ENCODE results near the gene TRIM65. TPM values are rescaled to one million over a fixed set of nuclear protein-coding genes. Genes with fewer than 3 reads are reported as not detected.

Gene TRIM65
- total and polyA plus RNA-seq, 2 of the 13 experiments (the other 11 are each of a cell fraction or from before 2014, with no cell fraction given): 10.3 to 22.4 TPM

- peak overlapping the region; percentile 84 for H3K9ac ChIP-seq (ENCODE audit: insufficient read depth, low read depth, low read length)
- BruUV-seq (replicated peaks): no TSS peak
- intact Hi-C loops (cut with micrococcal nuclease; ENCODE audit: unreplicated experiment) (loop anchor here (5.0 kb wide), 1 partner anchor 37 kb away; the partner anchor contains the start of gene WBP2), in situ Hi-C loops (cut with HindIII; ENCODE audit: extremely low pct_ligation_motif_present, low pct_unique_long_range_greater_than_20kb) (no loop called here)
- no peaks in the 10 kb centered on the region for H3K9me3 ChIP-seq (ENCODE audit: low read length)
- peak; percentile 21 for ATAC-seq
- H3K4me2 ChIP-seq (ENCODE audit: low read depth, low read length): peak overlapping the region; percentile 91
- peak overlapping the region; percentile 12 for H3K27ac ChIP-seq (ENCODE audit: extremely low read length, insufficient read depth, low read length)
- ChIA-PET CTCF (ENCODE audit: low intra/inter-chr PET ratio, low total read pairs) (interaction anchor here (1.8 kb wide), 1 partner anchor 17 kb away, joined by 5 read pairs; no protein-coding TSS in a partner anchor), POLR2A (interaction anchor here (0.6 to 12.9 kb wide), 13 partner anchors 10 to 364 kb away, joined by 3 to 423 read pairs (median 9); partner anchors contain the start of genes GALK1, MRPL38, TRIM47 and WBP2)
- peak; percentile 65 for DNase-seq (ENCODE audit: low spot score)
- peaks cover 10% of the 10 kb centered on the region for H3K79me2 ChIP-seq (ENCODE audit: insufficient read depth, low read length)
- FAIRE-seq: no peak
- H2AFZ ChIP-seq (ENCODE audit: low read length): no peak overlapping the region
- H4K20me1 ChIP-seq (ENCODE audit: insufficient read depth, low read length): no peaks in the 10 kb centered on the region
- peak overlapping the region; percentile 17 to 83 (median 75); a peak in 5 of 6 replicates for H3K4me3 ChIP-seq (replicated peaks in 1 of 3; ENCODE audit: insufficient read depth in 1 of 3, low read depth in 2 of 3, low read length in 3 of 3)
- H3K27me3 ChIP-seq (ENCODE audit: control insufficient read depth in 1 of 2, insufficient read depth in 2 of 2, low read length in 2 of 2): no peaks in the 10 kb centered on the region
- 23% methylated on average over 22 of the region's 22 CpGs for WGBS (ENCODE audit: low lambda C conversion rate)
- peaks cover 61% of the 10 kb centered on the region for H3K4me1 ChIP-seq (ENCODE audit: insufficient read depth, low read length)
- H3K36me3 ChIP-seq (replicated peaks in 1 of 2; ENCODE audit: control insufficient read depth in 1 of 2, insufficient read depth in 2 of 2, low read length in 2 of 2): peaks cover 5 to 15% of the 10 kb centered on the region in 2 experiments; a peak in 3 of 5 replicates
- TF ChIP-seq, protein P1, sequence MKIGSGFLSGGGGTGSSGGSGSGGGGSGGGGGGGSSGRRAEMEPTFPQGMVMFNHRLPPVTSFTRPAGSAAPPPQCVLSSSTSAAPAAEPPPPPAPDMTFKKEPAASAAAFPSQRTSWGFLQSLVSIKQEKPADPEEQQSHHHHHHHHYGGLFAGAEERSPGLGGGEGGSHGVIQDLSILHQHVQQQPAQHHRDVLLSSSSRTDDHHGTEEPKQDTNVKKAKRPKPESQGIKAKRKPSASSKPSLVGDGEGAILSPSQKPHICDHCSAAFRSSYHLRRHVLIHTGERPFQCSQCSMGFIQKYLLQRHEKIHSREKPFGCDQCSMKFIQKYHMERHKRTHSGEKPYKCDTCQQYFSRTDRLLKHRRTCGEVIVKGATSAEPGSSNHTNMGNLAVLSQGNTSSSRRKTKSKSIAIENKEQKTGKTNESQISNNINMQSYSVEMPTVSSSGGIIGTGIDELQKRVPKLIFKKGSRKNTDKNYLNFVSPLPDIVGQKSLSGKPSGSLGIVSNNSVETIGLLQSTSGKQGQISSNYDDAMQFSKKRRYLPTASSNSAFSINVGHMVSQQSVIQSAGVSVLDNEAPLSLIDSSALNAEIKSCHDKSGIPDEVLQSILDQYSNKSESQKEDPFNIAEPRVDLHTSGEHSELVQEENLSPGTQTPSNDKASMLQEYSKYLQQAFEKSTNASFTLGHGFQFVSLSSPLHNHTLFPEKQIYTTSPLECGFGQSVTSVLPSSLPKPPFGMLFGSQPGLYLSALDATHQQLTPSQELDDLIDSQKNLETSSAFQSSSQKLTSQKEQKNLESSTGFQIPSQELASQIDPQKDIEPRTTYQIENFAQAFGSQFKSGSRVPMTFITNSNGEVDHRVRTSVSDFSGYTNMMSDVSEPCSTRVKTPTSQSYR (CRISPR knock-in tag; IDR thresholded peaks at IDR 0.05; ENCODE audit: borderline replicate concordance): no peak
- TF ChIP-seq ZNF776 (CRISPR knock-in tag; IDR thresholded peaks at IDR 0.05) (peak; percentile 71; the same call in 1 of the 2 replicates), ZHX1 (CRISPR knock-in tag; IDR thresholded peaks at IDR 0.05; ENCODE audit: low read depth) (no peak), POGZ (CRISPR knock-in tag; IDR thresholded peaks at IDR 0.05) (0 out of 2 replicates have a peak, but pooled peaks have one; percentile 34), ZNF503 (CRISPR knock-in tag; IDR thresholded peaks at IDR 0.05) (no peak), PHF21A (CRISPR knock-in tag; IDR thresholded peaks at IDR 0.05) (peak; percentile 40; the same call in 1 of the 2 replicates), ZNF747 (CRISPR knock-in tag; IDR thresholded peaks at IDR 0.05; ENCODE audit: borderline replicate concordance) (0 out of 2 replicates have a peak, but pooled peaks have one; percentile 16), CTCF (CRISPR knock-in tag; IDR thresholded peaks at IDR 0.05) (0 out of 2 replicates have a peak, but pooled peaks have one; percentile 3)
- TF ChIP-seq, protein P2, sequence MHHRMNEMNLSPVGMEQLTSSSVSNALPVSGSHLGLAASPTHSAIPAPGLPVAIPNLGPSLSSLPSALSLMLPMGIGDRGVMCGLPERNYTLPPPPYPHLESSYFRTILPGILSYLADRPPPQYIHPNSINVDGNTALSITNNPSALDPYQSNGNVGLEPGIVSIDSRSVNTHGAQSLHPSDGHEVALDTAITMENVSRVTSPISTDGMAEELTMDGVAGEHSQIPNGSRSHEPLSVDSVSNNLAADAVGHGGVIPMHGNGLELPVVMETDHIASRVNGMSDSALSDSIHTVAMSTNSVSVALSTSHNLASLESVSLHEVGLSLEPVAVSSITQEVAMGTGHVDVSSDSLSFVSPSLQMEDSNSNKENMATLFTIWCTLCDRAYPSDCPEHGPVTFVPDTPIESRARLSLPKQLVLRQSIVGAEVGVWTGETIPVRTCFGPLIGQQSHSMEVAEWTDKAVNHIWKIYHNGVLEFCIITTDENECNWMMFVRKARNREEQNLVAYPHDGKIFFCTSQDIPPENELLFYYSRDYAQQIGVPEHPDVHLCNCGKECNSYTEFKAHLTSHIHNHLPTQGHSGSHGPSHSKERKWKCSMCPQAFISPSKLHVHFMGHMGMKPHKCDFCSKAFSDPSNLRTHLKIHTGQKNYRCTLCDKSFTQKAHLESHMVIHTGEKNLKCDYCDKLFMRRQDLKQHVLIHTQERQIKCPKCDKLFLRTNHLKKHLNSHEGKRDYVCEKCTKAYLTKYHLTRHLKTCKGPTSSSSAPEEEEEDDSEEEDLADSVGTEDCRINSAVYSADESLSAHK (CRISPR knock-in tag; IDR thresholded peaks at IDR 0.05; ENCODE audit: borderline replicate concordance): no peak
Observed at GRCh38 chr17:75894049-75894733, 2.6 kb downstream of the TRIM65 start.

Data from HepG2 (cell line).